GM12874 (cell line): ENCODE measurements around the gene ITCH.

ENCODE experiments used
- TF ChIP-seq, protein P1 (sequence below): IDR thresholded peaks from 2 replicates; pipeline ENCODE4 v1.5.1; 2011; ENCODE audit warnings: low read depth, mild to moderate bottlenecking, control low read depth, low read length, moderate library complexity; ENCODE audit not compliant: insufficient read depth

Gene ITCH

GRCh38 chr20:34549929-34550305, 186.8 kb downstream of the ITCH start:
- TF ChIP-seq, protein P1, sequence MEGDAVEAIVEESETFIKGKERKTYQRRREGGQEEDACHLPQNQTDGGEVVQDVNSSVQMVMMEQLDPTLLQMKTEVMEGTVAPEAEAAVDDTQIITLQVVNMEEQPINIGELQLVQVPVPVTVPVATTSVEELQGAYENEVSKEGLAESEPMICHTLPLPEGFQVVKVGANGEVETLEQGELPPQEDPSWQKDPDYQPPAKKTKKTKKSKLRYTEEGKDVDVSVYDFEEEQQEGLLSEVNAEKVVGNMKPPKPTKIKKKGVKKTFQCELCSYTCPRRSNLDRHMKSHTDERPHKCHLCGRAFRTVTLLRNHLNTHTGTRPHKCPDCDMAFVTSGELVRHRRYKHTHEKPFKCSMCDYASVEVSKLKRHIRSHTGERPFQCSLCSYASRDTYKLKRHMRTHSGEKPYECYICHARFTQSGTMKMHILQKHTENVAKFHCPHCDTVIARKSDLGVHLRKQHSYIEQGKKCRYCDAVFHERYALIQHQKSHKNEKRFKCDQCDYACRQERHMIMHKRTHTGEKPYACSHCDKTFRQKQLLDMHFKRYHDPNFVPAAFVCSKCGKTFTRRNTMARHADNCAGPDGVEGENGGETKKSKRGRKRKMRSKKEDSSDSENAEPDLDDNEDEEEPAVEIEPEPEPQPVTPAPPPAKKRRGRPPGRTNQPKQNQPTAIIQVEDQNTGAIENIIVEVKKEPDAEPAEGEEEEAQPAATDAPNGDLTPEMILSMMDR, result no peak

GRCh38 chr20:34552569-34552968, 189.5 kb downstream of the ITCH start:
- TF ChIP-seq, protein P1, result no peak

- TF ChIP-seq, protein P1, result no peak
Observed at GRCh38 chr20:34553366-34553867, 190.3 kb downstream of the ITCH start.

DNA sequence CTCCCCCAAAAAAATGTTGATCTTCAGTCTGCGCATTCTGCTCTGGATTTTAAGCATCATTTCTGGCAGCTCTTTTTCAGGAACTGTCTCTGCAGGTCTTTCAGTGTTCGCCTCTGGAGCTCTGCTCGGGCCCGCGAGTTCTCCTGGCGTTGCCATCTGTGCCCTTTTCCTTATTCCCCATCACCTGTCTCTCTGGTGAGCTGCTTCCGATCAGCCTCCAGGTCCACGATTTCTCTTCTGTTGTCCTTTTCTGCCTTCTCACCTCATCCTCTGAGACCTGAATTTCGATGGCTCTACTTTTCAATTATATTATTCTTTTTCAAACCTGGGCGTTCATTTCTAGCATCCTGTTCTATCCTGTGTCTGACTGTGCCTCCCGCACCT, 194.9 kb downstream of the ITCH start:
- TF ChIP-seq, protein P1, result no peak

DNA sequence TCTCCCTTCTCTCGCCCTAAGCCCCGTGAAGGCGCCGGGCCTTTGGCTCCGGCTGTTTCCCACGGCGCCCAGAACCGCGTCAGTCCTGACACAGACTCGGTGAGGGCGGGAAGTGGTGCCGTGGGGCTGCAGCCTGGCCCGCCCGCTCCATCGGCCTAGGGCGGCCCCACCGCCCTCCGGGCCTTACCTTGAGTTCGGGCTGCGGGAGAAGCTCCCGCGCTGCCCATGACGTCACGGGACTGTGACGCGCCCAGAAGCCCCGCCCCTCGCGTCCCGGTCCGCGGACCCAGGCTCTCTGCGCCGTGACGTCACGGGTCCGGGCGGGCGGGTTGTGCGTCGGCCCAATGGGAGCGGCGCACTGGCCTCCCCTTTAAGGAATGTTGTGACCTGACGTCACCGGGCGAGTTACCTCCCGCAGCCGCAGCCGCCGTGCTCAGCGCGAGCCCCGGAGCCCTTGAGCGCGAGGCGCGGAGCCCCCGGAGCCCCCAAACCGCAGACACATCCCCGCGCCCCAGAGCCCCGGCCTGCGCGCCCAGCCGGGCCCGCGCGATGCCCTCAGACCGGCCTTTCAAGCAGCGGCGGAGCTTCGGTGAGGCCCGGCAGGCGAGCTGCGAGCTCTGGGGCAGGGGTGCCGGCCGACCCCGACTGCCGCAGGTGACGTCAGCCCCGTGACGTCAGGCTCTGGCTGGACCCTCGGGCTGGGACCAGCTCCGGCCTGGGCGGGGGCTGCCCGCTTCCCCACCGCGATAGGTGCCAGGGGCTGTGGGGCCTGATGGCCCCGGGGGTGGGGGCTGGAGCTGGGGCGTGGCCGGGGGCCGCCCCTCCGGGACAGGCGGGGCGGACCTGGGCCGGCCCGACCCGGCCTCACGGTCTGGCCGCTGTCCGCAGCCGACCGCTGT, 195.5 kb downstream of the ITCH start, which contains the start of gene MAP1LC3A:
Gene MAP1LC3A, plus strand, starts transcription at position 399 of the 899 bp plus-strand sequence. Its CDS starts 151 bp downstream, at position 550.
- TF ChIP-seq, protein P1, result no peak

- TF ChIP-seq, protein P1, result no peak
Observed at GRCh38 chr20:34559311-34560140, 196.5 kb downstream of the ITCH start.

DNA sequence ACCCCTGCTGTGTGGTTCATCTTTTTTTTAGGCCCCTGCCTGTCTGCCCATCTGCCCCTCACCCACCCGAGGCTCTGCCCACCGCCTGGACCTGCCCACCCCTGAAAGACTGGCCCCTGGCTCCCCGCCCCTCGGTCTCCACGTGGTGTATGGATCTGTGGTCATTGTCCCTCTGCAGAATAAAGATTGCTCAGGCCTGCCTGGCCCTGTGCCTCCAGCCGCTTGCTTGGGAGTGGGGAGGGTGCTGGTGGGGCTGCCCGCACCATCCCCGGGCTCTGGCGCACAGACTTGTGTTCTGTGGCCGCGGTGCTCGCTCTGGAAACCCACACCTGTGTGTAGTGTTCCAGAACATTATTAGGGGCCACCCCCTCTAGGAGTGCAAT, 197.1 kb downstream of the ITCH start:
- TF ChIP-seq, protein P1, result no peak
